DND-41 (cell line): ENCODE data around the gene SHB.

ENCODE experiments used
- ATAC-seq: fragments of 200-7000 bp; cut with Tn5 transposase; 3 replicates; pipeline ENCODE4 v1.9.1; 2021; ENCODE audit warnings: low read depth; ENCODE audit not compliant: insufficient read depth
- DNase-seq: peaks from one replicate; pipeline ENCODE4 v3.0.0-alpha.2; 2020
- H2AFZ ChIP-seq: 2 replicates; pipeline ENCODE4 v1.6.0; 2012; ENCODE audit warnings: low read depth, low read length
- H3K27ac ChIP-seq: 2 replicates; pipeline ENCODE4 v1.5.1; 2012; ENCODE audit warnings: low read length, inconsistent platforms
- H3K27me3 ChIP-seq: fragments of 200-600 bp; sonication (generic); 2 replicates; pipeline ENCODE4 v1.6.0; 2012; ENCODE audit warnings: low read length, mild to moderate bottlenecking, inconsistent platforms; ENCODE audit not compliant: insufficient read depth, poor library complexity
- H3K36me3 ChIP-seq: 2 replicates; pipeline ENCODE4 v1.5.1; 2012; ENCODE audit warnings: low read length, inconsistent platforms; ENCODE audit not compliant: insufficient read depth
- H3K4me1 ChIP-seq: 2 replicates; pipeline ENCODE4 v1.5.1; 2012; ENCODE audit warnings: mild to moderate bottlenecking, low read length; ENCODE audit not compliant: insufficient read depth
- H3K4me2 ChIP-seq: 2 replicates; pipeline ENCODE4 v1.6.0; 2012; ENCODE audit warnings: mild to moderate bottlenecking, moderate library complexity, low read length, inconsistent platforms; ENCODE audit not compliant: insufficient read depth
- H3K4me3 ChIP-seq, 2 experiments: fragments of 200-600 bp in 1 of 2; shearing (Covaris generic) in 1 of 2; 2 replicates each; pipeline ENCODE4 v1.5.1; 2012 to 2016; ENCODE audit warnings: inconsistent platforms in 2 of 2, low read length in 2 of 2, mild to moderate bottlenecking in 2 of 2, low read depth in 1 of 2, moderate library complexity in 1 of 2
- H3K79me2 ChIP-seq: 2 replicates; pipeline ENCODE4 v1.6.0; 2012; ENCODE audit warnings: low read length, inconsistent platforms; ENCODE audit not compliant: insufficient read depth
- H3K9ac ChIP-seq: 2 replicates; pipeline ENCODE4 v1.6.0; 2012; ENCODE audit warnings: low read depth, mild to moderate bottlenecking, inconsistent platforms, low read length, moderate library complexity
- H3K9me3 ChIP-seq: 2 replicates; pipeline ENCODE4 v1.5.1; 2012; ENCODE audit warnings: low read length, moderate library complexity, mild to moderate bottlenecking, inconsistent platforms; ENCODE audit not compliant: insufficient read depth, severe bottlenecking
- H4K20me1 ChIP-seq: 2 replicates; pipeline ENCODE4 v1.6.0; 2012; ENCODE audit warnings: low read length; ENCODE audit not compliant: insufficient read depth
- EZH2 ChIP-seq: IDR thresholded peaks from 3 replicates; pipeline ENCODE4 v1.6.1; 2012; ENCODE audit warnings: borderline replicate concordance, low read depth, mild to moderate bottlenecking, moderate library complexity, low read length, inconsistent platforms; ENCODE audit not compliant: severe bottlenecking
- TF ChIP-seq, protein P1 (sequence below): IDR thresholded peaks from 2 replicates; pipeline ENCODE4 v1.5.1; 2012; ENCODE audit warnings: borderline replicate concordance, low read length, moderate library complexity, mild to moderate bottlenecking; ENCODE audit not compliant: poor library complexity, severe bottlenecking; ENCODE audit errors: extremely low read depth

Gene SHB

DNA sequence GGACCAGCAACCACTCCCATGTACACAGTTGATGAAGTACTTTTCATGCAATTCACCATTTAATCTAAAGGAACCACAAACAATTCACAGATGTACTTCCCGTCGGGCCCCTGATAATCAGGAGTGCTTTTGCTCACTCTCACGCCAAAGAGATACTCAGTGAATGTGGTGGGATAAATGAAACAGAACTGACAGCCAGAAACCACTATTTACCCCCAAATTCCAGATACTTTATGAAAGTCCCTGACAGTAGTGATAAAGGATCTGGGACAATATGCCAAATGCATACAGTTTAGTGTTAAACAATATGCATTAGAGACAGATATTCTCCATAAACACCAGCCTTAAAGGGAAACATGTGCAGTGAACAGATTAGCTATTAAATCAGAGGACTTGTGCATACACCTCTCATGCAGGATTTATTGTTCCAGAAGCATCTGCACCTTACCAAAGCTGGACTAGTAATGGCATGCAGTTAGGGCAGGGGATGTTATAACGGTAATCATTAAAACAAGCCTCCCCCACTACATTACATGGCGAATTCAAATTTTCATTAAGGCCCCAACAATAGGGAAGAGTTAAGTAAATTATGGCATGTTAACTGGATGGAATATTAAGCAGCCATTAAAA lies 91.1 kb downstream of the SHB start:
- Histone ChIP-seq H2AFZ (no peak overlapping the region), H3K27ac (no peak overlapping the region), H3K79me2 (no peaks in the 10 kb centered on the region), H3K4me1 (no peaks in the 10 kb centered on the region), H4K20me1 (no peaks in the 10 kb centered on the region), H3K4me3 (no peak overlapping the region), H3K36me3 (no peaks in the 10 kb centered on the region), H3K27me3 (no peaks in the 10 kb centered on the region), H3K9ac (no peak overlapping the region), H3K4me2 (no peak overlapping the region), H3K9me3 (no peaks in the 10 kb centered on the region)
- DNase-seq (no peak), ATAC-seq (no peak)
- TF ChIP-seq, protein P1, sequence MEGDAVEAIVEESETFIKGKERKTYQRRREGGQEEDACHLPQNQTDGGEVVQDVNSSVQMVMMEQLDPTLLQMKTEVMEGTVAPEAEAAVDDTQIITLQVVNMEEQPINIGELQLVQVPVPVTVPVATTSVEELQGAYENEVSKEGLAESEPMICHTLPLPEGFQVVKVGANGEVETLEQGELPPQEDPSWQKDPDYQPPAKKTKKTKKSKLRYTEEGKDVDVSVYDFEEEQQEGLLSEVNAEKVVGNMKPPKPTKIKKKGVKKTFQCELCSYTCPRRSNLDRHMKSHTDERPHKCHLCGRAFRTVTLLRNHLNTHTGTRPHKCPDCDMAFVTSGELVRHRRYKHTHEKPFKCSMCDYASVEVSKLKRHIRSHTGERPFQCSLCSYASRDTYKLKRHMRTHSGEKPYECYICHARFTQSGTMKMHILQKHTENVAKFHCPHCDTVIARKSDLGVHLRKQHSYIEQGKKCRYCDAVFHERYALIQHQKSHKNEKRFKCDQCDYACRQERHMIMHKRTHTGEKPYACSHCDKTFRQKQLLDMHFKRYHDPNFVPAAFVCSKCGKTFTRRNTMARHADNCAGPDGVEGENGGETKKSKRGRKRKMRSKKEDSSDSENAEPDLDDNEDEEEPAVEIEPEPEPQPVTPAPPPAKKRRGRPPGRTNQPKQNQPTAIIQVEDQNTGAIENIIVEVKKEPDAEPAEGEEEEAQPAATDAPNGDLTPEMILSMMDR = no peak
- TF ChIP-seq EZH2 = no peak

DNA sequence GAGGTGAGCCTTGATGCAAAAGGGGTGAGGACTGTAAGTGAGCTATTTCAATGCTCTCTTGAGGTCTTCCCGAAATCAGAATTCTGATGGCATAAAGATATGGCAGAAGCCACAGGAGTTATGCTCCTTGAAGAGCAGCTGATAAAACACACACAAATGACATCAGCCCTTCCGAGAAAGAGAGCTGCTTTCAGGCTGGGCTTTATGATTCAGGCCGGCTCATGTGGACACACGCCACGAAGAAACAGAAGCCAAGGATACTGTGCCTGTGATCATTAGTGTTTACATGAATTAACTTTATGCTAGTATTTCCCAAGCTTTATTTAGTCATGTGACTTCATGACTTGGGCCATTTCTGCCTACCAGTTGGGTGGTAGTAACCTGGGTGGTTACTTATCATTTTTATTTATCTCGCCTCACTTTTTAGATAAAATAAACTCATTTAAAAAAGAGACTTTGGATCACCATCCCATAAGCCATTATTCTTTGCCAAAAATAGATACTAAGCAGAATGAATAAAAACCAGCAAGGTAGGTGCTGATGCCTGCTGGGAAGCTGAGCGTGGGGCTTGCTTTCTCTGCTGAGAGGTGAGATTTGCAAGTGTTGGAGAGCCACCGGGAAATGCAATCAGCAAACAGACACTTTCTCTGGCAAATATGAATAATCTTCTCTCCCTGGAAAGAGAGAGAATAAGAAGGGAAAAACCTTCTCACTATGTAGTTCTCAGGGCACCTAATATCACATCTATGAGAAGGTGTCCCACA lies 92.1 kb downstream of the SHB start:
- no peaks in the 10 kb centered on the region for H3K36me3 ChIP-seq
- H3K4me3 ChIP-seq = no peak overlapping the region
- no peaks in the 10 kb centered on the region for H3K4me1 ChIP-seq
- no peaks in the 10 kb centered on the region for H3K79me2 ChIP-seq
- no peaks in the 10 kb centered on the region for H3K9me3 ChIP-seq
- H3K27ac ChIP-seq = no peak overlapping the region
- no peak overlapping the region for H3K9ac ChIP-seq
- no peaks in the 10 kb centered on the region for H4K20me1 ChIP-seq
- H3K27me3 ChIP-seq = no peaks in the 10 kb centered on the region
- no peak for TF ChIP-seq EZH2
- TF ChIP-seq, protein P1 = no peak
- ATAC-seq (no peak), DNase-seq (no peak)
- no peak overlapping the region for H2AFZ ChIP-seq
- H3K4me2 ChIP-seq = no peak overlapping the region

DNA sequence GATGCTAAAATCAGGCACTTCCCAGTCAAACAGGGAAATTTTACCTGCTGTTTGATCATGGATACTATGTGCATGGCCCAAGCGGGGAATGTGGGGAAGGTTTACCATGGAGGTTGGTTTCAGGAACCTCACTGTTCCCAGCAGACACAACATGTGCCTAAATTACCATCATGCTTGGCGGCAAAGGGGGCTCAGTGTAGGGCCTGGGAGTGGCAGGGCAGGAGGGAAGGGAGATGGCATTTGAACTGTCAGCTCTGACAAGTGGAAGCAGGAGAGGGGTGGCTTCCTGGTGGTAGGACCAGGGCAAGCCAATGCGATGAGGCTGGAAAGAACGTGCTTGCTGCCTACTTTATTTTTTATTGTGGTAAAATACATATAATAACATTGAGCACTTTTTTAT lies 93.4 kb downstream of the SHB start:
- H3K4me2 ChIP-seq = no peak overlapping the region
- no peak for DNase-seq
- no peaks in the 10 kb centered on the region for H3K36me3 ChIP-seq
- H3K27me3 ChIP-seq = no peaks in the 10 kb centered on the region
- no peak overlapping the region for H2AFZ ChIP-seq
- TF ChIP-seq EZH2 = no peak
- TF ChIP-seq, protein P1 = no peak
- ATAC-seq = no peak
- H4K20me1 ChIP-seq = no peaks in the 10 kb centered on the region
- H3K27ac ChIP-seq = no peak overlapping the region
- no peaks in the 10 kb centered on the region for H3K9me3 ChIP-seq
- H3K4me1 ChIP-seq = no peaks in the 10 kb centered on the region
- no peak overlapping the region for H3K9ac ChIP-seq
- no peak overlapping the region for H3K4me3 ChIP-seq
- no peaks in the 10 kb centered on the region for H3K79me2 ChIP-seq
